Astrocyte of the spinal cord (primary cell): ENCODE results near the gene DYNLT2.

Source experiments
- DNase-seq: peaks from one replicate; pipeline ENCODE4 v3.0.0; 2011; ENCODE audit warnings: low read depth, low spot score
- H3K4me3 ChIP-seq: 2 replicates; pipeline ENCODE4 v1.5.1; 2011; ENCODE audit warnings: low read depth, mild to moderate bottlenecking, low read length, moderate library complexity
- in situ Hi-C: cut with HindIII; loops from 2 replicates; pipeline ENCODE4 v1.10.0; 2017; ENCODE audit warnings: low sequenced_read_pairs
- TF ChIP-seq, protein P1 (sequence below): IDR thresholded peaks from 2 replicates; pipeline ENCODE4 v1.5.1; 2012; ENCODE audit warnings: low read depth, mild to moderate bottlenecking, low read length, inconsistent platforms

The DYNLT2 gene

GRCh38 chr6:169745405-169745804, 6.0 kb downstream of the DYNLT2 start:
- no peak for DNase-seq
- in situ Hi-C loops = no loop called here
- no peak overlapping the region for H3K4me3 ChIP-seq
- TF ChIP-seq, protein P1, sequence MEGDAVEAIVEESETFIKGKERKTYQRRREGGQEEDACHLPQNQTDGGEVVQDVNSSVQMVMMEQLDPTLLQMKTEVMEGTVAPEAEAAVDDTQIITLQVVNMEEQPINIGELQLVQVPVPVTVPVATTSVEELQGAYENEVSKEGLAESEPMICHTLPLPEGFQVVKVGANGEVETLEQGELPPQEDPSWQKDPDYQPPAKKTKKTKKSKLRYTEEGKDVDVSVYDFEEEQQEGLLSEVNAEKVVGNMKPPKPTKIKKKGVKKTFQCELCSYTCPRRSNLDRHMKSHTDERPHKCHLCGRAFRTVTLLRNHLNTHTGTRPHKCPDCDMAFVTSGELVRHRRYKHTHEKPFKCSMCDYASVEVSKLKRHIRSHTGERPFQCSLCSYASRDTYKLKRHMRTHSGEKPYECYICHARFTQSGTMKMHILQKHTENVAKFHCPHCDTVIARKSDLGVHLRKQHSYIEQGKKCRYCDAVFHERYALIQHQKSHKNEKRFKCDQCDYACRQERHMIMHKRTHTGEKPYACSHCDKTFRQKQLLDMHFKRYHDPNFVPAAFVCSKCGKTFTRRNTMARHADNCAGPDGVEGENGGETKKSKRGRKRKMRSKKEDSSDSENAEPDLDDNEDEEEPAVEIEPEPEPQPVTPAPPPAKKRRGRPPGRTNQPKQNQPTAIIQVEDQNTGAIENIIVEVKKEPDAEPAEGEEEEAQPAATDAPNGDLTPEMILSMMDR = no peak

- in situ Hi-C loops = no loop called here
- no peak for DNase-seq
- TF ChIP-seq, protein P1 = no peak
- no peak overlapping the region for H3K4me3 ChIP-seq
These were observed 10.0 kb downstream of the DYNLT2 start for GRCh38 chr6:169741344-169741743.

DNA sequence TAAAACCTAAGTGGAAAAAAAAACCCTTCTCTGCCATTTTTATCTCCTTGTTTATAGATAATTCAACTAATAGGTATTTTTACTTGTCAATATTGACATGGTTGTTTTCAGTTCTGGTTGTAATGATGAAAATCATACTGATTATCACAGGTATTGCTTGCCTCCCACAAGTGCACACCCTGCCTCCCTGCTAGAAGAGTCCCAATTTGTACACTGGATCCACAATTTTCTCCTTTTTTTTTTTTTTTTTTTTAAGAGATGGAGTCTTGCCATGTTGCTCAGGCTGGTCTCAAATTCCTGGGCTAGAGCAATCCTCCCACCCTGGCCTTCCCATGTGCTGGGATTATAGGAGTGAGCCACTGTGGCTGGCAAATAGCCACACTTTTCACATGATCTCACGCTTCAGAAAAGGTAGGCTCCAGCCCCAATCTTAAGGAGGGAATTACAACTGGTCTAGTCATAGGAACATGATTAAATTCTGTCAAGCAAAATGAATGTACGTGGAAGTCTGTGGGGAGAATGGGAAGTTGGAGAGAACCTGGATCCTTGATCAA, 12.3 kb downstream of the DYNLT2 start:
- TF ChIP-seq, protein P1 = no peak
- in situ Hi-C loops = no loop called here
- H3K4me3 ChIP-seq = no peak overlapping the region
- no peak for DNase-seq

- DNase-seq = no peak
- TF ChIP-seq, protein P1 = no peak
- in situ Hi-C loops = no loop called here
- H3K4me3 ChIP-seq = no peak overlapping the region
These were observed 13.0 kb downstream of the DYNLT2 start for GRCh38 chr6:169738204-169738975.

- no peak overlapping the region for H3K4me3 ChIP-seq
- DNase-seq = no peak
- TF ChIP-seq, protein P1 = no peak
- in situ Hi-C loops = no loop called here
These were observed 21.4 kb downstream of the DYNLT2 start for GRCh38 chr6:169729961-169730360.

DNA sequence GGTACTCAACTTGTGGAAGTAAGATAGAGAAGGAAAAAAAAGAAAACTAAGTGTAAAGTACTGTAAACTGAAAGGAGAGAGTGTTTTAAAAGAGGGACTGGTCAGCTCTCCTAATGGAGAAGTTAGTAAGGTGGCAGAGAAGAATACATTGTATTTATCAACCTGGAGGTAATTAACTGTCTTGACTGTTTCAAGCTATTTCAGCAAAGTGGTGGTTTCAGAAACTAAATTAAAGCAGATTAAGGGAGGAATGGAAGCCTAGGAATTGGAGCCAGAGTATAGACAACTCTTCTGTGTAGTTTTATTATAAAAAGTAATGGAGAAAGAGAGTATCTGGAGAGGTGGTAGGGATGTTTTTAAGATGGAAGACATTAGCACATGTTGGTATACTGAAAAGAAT, 24.4 kb downstream of the DYNLT2 start:
- in situ Hi-C loops = no loop called here
- no peak for DNase-seq
- TF ChIP-seq, protein P1 = no peak
- H3K4me3 ChIP-seq = no peak overlapping the region
